ENCODE measurements around the gene DNHD1. TPM values are rescaled to one million over a fixed set of nuclear protein-coding genes. Genes with fewer than 3 reads are reported as not detected.

The DNHD1 gene
- total RNA-seq, 4 donors from 2014 or later: 5.9 to 13.6 (median 8.4) TPM

GRCh38 chr11:6565988-6566703, 69.1 kb downstream of the DNHD1 start:
- no peak for DNase-seq (ENCODE audit: low spot score in 2 of 2)
- TF ChIP-seq POLR2A (IDR thresholded peaks at IDR 0.05) (no peak), CTCF (IDR thresholded peaks at IDR 0.05) (no peak)
- intact Hi-C loops (cut with DNase I; ENCODE audit: low total_unique reads): no loop called here
- no peak overlapping the region for H3K4me3 ChIP-seq (ENCODE audit: low read depth, poor library complexity, severe bottlenecking)
- 86 to 87% methylated on average over 4 to 5 of the region's 5 CpGs for WGBS, 2 donors

- intact Hi-C loops (cut with DNase I; ENCODE audit: low total_unique reads): no loop called here
- no peak overlapping the region for H3K4me3 ChIP-seq (ENCODE audit: low read depth, poor library complexity, severe bottlenecking)
- WGBS, 2 donors: 81 to 89% methylated on average over 13 of the region's 13 CpGs
- no peak for DNase-seq (ENCODE audit: low spot score in 2 of 2)
- TF ChIP-seq POLR2A (IDR thresholded peaks at IDR 0.05) (no peak), CTCF (IDR thresholded peaks at IDR 0.05) (no peak)
Measured at GRCh38 chr11:6566704-6567370, 69.8 kb downstream of the DNHD1 start.

DNA sequence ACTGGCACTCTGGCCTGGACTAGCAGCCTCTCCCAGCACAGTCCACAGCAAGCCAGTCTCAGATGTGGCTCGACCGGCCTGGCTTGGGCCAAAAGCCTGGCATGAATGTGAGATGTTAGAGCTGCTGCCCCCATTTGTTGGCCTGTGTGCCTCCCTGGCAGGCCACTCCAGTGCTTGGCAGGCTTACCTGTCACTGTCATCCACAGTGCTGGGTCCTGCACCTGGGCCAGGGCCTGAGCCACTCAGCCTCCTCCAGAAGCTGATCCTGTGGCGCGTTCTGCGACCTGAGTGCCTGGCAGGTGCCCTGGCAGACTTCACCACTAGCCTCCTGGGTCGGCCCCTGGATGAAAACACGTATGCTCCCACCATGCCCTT, 70.3 kb downstream of the DNHD1 start:
- no peak for DNase-seq (ENCODE audit: low spot score in 2 of 2)
- 81 to 84% methylated on average over 7 of the region's 7 CpGs for WGBS, 2 donors
- TF ChIP-seq CTCF (IDR thresholded peaks at IDR 0.05) (no peak), POLR2A (IDR thresholded peaks at IDR 0.05) (no peak)
- intact Hi-C loops (cut with DNase I; ENCODE audit: low total_unique reads): no loop called here
- H3K4me3 ChIP-seq (ENCODE audit: low read depth, poor library complexity, severe bottlenecking): no peak overlapping the region

DNA sequence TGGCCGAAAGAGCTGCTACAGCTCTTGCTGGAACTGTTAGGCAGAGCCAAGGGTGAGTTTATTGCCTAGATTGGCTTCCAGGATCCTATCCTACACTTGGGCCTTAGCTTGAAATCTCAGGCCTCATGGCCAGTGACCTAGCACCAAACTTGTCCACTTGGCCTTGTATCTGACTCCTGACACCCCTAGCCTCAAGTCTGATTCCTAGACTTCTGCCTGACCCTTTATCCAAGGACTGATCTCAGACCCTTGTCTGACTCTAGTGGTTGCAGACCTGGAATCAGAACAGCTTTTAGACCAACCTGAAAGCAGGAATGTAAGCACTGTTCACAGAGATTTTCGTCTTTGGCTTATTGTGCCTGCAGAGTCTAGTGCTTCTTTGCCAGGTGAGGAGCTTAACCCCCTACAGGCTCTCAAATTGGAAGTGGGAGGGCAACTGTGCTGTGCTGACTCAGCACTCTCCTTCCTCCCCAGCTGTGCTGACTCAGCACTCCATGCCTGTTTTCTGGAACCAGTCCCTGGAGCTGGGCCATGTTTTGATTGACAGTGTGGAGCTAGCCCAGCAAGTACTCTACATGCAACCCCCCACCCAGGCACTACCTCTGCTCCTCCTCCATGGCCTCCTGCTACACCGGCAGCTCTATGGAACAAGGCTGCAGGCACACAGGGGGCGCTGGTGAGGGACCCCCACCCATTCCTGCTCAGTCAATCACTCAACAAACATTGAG, 71.3 kb downstream of the DNHD1 start:
- no peak for DNase-seq (ENCODE audit: low spot score in 2 of 2)
- WGBS, 2 donors: 57 to 59% methylated on average over 4 of the region's 4 CpGs
- intact Hi-C loops (cut with DNase I; ENCODE audit: low total_unique reads): no loop called here
- no peak overlapping the region for H3K4me3 ChIP-seq (ENCODE audit: low read depth, poor library complexity, severe bottlenecking)
- TF ChIP-seq POLR2A (IDR thresholded peaks at IDR 0.05): no peak
- TF ChIP-seq CTCF (IDR thresholded peaks at IDR 0.05): no peak

GRCh38 chr11:6569706-6570105, 72.6 kb downstream of the DNHD1 start:
- intact Hi-C loops (cut with DNase I; ENCODE audit: low total_unique reads): no loop called here
- TF ChIP-seq CTCF (IDR thresholded peaks at IDR 0.05): no peak
- no peak for TF ChIP-seq POLR2A (IDR thresholded peaks at IDR 0.05)
- DNase-seq (ENCODE audit: low spot score in 2 of 2): no peak
- 85 to 97% methylated on average over 5 of the region's 5 CpGs for WGBS, 2 donors
- no peak overlapping the region for H3K4me3 ChIP-seq (ENCODE audit: low read depth, poor library complexity, severe bottlenecking)
